HG03442 (cell line): ENCODE measurements around the gene NHSL2.

Experiments used
- ATAC-seq: cut with Tn5 transposase; IDR thresholded peaks from one replicate; pipeline ENCODE4 v1.9.1; 2021; ENCODE audit warnings: mild to moderate bottlenecking, moderate library complexity; ENCODE audit not compliant: unreplicated experiment

Gene NHSL2

DNA sequence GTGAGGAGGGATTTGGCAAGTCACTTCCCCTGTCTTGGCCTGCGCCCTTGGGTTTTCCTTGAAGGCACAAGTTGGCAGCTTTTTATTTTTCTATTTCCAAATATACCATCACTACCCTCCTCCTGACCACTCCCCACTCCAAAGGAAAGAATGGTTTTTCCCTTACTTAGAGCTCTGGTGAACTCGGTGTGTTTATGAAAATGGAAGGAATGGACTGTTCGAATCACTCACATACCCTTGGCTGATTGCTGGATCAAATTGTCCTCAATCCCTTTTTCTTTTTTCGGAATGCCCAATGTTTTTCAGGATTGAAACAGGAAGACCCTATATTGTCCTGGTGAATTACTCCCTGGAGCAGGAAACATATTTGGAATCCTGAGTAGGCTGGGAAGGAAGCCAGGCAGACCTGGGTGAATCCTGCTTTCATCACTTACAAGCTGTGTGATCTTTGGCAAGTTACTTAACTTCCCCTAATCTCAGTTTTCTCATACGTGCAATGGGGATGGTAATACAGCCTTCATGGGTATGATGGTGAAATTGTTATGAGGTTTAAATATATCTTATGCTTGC, 150.4 kb downstream of the NHSL2 start:
- no peak for ATAC-seq

DNA sequence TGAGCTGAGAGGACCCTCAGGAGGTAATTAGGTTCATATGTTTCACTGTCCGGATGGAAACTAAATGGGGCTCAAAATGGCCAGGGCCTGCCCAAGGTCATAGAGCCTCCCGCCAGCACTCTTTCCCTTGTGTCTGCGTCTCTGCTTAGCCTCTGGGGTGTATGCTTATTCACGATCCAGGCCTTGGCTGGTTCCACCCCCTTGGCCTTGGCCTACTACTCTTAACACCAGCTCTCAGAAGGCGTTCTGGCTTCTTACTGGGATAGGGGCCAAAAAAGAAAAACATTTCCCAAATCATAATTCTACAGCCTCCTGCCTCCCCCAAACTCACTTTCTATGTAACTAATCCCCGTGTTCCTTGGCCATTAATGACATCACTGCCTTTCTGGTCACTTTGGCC, 152.3 kb downstream of the NHSL2 start:
- ATAC-seq, result no peak

DNA sequence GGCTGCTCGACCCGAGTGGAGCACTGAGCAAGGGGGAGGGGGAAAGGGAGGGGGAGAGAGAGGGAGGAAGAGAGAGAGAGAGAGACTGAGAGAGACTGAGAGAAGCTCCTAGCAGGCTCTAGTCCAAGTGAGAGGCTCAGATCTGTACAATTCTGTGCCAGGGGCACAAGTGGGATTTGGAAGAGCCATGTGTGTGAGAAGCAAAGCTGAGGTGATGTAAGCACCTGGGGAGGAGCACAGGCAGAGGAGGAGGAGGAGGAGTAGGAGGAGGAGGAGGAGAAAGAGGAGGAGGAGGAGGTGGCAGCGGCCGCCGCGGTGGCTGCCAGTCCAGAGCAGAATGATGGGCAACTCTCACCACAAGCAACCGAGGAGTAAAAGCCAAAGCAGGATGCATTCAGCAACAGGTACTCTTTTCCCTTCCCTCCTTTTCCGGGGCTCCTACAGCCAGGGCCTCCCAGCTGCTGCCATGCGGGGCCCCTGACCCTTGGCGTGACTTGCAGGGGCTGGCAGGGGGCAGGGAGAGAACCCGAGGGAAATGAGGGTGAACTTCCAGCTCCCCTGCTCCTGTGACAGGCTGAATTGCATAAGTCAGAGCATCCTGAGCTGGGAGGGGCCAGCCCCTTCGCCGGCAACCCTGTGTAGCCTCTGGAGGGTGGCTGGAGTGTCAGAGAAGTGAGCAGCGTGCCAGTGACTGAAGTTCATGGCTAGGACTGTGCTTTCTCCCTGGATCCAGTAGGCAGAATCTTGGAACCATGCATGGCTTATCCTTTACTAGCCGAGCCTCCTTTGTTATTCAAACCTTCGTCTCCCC, 158.9 kb downstream of the NHSL2 start:
- ATAC-seq, result no peak

DNA sequence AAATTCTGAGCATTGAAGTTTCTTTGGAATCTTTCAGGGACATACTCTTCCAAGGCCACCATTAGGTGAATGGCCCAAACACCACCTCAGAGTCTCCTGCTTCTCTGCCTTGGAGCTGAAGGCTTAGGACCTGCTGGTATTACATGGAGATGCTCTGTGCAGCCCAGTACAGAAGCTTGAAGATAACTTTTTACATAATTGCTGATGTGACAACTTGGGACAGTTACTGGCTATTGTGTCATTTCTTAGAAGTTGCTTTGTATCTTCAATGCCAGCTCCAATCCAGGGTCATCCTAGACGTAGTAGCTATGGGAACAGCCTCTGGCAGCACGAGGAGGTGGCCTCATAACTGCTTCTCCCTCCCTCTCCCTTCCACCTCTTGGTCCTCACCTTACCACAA, 160.6 kb downstream of the NHSL2 start:
- ATAC-seq, result no peak

DNA sequence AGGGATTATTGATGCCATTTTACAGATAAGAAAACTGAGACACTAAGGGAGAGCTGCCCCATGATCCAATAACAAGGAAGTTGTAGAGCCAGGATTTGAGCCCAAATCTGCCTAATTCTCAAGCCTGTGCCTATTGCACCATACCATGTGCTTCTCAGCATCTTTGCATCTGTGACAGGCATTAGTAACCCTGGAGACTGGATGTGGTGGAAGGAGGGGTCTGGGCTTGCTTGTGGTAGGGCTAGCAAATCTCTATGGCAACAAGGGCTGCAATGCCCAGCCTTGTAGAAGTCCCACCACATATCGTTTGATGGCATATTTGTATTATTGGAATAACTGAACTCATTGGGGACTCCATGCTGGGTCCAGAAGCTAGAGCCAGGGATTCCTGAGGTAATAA, 163.0 kb downstream of the NHSL2 start:
- ATAC-seq, result no peak

DNA sequence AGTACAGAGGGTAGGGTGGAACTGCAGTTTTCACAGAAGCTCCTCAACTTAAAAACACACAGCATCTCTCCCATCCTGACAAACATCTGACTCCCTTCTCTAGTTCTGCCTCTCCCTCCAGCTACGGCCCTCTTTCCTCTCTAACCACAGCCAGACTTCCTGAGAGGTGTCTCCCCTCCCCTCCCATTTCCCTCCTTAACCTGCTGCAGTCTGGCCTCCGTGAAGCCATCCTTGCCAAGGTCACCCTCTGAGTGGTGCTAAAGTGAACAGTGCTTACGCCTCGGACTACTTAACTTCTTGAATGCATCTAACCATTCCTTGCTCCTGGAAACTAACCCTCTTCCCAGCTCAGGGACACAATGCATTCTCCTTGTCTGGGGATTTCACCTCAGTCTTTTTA, 167.8 kb downstream of the NHSL2 start:
- no peak for ATAC-seq

DNA sequence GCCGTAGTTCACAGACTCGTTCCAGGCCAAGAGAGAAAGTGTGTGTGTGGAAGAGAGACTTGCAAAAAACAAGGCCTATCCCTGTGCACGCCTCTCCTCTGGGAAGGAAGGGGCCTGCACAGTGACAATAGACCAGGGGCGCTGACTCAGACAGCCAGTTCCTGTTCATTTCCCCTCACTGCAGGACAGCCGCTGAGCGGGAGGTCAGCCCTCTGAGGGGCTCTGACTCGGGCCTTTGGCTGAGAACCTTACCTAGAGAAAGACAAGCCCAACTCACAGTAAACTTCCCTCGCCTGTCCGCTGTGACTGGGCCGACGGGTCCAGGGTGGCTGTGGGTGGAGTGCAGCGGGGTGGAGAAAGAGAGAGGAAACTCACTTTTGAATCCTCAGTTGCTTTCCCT, 169.0 kb downstream of the NHSL2 start:
- ATAC-seq, result no peak

DNA sequence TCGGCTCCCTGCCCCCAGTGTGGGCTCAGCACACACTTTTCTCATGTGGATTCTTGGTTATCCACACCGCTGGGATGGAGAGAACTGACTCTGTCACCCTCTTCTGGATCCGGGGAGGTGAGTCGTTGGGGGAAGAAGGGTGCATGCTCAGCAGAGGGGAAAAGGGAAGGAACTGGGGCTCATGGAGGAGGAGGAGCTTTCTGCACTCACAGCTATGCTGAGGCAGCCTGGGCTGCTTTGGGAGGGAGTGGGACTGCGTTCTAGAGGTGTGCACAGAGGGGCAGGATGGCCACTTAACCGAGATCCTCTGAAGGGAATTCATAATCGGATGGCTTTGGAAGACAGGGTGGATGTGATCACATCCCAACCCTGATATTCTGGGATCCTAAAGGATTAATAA, 169.5 kb downstream of the NHSL2 start:
- no peak for ATAC-seq

DNA sequence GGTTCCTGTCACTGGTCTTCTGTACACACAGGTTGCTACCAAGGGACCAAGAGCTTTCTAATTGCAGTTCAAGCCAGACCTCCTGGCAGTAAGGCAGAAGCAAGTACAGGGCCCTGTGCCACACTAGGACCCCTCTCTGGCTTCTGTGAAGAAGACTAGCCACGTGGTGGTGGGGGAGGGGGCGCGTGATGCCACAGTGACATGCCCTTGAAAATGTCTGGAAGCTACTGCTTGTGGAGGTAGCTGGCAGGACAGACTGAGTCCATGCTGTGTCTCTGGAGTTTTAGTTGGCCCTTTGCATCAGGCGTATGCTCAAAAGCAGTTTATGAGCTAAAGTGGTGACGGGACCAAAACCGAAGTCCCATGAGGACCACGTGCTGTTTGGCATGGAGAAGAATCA, 170.2 kb downstream of the NHSL2 start:
- no peak for ATAC-seq

DNA sequence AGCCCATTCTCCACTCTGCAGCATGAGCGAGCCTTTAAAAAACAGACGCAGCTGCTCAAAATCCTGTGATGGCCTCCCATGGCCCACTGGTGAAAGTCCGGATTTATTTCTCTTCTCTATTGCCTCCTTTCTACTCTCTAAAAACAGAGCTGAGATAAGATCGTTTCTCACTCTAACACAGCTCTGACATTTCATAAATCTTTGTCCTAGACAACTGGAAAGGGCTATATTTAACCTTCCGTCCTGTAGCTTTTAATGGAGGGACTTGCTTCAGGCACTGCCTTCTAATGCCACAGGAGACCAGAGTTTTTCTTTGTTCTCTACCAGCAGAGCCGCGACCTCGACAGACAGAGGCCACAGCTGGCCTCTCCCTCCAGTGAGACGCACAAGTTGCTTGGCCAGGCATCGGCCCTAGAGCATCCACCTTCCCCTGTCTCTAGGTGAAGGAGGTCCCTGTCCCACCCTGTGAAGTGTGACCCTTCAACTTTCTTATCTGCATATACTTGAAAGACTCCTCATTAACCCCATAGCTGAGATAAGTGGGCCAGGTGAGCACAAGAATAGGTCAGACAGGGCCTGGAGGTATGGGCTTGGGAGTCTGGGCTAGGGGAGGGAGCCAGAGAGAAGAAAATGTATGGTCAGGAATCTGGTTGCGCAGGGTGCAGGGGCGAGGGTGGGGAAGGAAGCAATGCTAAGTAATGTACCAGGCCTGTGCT, 171.1 kb downstream of the NHSL2 start:
- no peak for ATAC-seq

DNA sequence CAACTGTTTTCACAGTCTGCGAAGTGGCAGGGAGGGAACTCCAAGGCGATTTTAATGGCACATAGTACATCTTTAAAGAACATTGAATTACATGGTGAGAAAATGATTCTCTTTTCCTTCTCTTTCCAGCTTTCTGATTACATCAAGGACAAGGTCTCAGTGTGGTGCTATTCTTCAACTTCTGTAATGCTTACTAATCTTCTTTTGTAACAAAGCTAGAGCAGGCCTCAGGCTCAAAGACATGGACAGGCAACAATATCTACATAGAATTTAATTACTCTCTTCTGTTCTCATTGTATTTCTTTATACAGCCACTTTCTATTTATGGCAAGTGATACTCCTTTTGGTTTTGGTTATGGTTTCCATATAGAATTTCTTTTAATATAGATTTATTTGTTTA, 172.6 kb downstream of the NHSL2 start:
- no peak for ATAC-seq

DNA sequence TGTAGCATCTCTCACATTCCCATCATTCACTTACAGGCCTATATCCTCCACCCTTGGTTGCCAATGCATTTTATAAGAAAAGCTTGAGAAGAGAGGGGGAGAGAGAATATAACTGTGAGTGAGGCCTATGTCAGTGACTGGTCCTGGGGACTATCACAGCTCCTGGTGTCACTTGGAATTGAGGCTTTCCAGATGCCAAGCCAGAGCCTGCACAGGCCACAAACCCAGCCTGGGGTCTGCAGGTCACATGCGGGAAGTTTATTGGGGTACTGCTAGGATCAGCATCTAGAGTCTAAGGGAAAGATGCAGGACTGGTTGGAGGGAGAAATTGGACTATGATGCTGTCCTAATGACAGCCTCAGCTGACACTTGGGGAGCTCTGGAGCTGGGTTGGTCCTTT, 173.5 kb downstream of the NHSL2 start:
- ATAC-seq, result no peak

DNA sequence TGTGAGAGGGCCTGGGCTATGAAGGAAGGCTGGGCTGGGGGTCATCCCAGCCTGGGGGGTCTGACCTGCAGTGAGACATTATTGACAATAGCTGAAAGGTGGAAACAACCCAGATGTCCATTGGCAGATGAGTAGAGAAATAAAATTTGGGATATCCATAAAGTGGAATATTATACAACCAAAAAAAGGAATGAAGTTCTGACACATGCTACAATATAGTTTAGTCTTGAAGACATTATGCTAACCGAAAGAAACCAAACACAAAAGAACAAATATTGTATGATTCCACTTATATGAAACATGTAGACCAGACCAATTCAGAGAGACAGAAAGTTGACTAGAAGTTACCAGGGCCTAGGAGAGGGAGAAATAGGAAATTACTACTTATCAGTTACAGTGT, 176.3 kb downstream of the NHSL2 start:
- no peak for ATAC-seq

DNA sequence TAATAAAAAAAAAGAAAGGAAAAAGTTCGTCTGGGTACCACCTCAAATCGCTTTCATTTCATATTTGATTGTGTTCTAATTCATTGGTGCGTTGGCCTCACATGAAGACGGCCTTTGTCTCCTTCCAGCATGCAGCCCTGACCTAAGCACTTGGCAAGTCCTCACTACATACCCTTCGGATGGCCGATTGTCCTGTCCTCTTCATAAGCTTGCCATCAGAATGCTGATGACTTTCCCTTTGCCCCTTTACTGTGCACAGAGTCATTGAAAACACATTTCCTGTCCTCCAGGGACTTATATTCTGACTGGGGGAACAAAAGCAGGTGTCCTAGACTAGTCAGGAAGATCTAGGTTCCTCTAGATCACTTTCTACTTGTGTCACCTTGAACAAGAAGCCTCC, 178.1 kb downstream of the NHSL2 start:
- ATAC-seq, result no peak

DNA sequence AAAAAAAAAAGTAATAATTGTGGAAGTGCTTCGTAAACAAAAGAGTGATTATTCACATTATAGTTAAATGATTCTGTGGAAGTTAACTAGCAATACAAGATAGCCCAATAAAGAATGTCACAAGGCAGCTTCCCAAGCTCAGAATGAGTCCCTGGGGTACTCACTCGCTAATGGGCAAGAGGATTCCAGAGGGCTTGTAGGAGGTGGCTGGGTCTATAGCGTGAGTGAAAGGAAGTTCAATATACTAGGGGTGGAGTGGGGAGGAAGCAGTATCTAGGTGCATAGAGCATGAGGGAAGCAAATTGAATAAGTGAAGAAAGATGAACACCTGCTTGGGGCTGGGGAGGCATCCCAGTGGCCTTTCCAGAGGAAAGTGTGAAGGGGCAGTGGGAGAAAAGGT, 178.6 kb downstream of the NHSL2 start:
- no peak for ATAC-seq

DNA sequence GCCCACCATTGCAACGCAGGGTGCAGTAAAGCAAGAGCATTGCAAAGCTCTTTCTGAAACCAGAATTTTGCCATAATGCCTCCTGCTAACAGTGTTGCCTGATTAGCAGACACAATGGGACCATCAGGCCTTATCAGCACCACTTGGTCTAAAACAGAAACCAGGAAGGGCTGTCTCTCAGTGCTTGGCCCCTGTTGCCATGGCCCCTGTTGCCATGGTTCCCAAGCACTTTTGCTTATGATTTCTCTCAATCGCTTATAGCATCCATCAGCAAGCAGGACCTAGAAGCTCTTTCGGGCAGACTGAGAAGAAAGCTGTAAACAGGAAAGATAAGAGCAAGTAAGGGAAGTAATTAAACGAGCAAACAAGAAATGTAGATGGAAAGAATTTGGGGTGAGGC, 184.2 kb downstream of the NHSL2 start:
- peak; percentile 91 for ATAC-seq

DNA sequence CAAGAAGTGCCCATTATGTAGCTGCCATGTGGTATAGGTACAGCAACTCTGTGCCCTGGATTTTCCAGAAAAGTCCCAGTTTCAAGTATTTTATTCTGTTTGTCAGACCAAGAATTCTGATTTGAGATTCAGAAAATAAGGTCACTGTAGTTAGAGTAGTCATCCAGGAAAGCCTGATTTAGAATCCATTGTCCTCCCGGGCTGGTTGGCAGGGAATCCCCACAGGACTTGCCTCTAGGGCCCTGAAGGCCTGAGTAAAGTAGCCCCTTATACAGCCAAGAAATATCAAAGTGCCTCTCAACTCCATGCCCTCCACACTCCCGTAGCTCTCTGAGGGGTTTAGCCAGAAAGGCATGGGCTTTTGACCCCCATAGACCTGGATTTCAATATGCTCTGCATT, 184.7 kb downstream of the NHSL2 start:
- ATAC-seq, result no peak

DNA sequence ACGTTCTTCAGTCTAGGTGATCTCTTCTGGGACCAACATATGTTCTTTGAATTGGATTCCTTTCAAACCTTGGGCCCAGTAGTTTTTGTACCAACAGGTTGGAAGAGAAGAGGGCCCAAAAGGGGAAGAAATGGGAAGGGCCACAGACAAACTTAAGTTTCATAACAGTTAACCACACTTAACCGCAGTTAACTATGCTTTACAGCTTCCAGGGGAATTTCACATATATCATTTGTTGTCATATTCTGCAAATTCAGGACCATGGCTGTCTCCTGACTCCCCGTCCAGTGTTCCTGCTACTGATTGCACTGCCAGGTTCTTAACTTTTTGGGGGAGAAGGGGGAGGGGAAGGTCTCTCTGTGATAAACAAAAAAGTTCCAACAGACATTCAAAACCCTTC, 186.5 kb downstream of the NHSL2 start:
- ATAC-seq, result no peak

DNA sequence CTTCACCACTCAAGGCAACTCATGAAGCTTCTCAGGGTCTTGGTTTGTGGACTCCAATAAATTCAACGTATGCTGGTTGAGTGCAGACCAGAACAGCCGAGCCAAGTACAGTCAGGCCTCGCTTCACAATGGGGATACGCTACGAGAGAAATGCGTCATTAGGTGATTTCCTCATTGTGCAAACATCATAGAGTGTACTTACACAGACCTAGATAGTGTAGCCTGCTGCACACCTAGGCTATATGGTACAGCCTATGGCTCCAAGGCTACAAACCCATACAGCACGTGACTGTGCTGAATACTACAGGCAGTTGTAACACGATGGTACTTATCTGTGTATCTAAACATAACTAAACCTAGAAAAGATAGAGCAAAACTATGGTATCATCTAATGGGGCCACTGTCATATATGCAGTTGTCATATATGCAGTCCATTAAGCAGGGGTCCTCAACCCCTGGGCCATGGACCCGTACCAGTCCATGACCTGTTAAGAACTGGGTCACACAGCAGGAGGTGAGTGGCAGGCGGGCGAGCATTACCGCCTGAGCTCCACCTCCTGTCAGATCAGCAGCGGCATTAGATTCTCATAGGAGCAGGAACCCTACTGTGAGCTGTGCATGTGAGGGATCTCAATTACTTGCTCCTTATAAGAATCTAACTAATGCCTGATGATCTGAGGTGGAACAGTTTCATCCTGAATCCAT, 189.6 kb downstream of the NHSL2 start:
- no peak for ATAC-seq

DNA sequence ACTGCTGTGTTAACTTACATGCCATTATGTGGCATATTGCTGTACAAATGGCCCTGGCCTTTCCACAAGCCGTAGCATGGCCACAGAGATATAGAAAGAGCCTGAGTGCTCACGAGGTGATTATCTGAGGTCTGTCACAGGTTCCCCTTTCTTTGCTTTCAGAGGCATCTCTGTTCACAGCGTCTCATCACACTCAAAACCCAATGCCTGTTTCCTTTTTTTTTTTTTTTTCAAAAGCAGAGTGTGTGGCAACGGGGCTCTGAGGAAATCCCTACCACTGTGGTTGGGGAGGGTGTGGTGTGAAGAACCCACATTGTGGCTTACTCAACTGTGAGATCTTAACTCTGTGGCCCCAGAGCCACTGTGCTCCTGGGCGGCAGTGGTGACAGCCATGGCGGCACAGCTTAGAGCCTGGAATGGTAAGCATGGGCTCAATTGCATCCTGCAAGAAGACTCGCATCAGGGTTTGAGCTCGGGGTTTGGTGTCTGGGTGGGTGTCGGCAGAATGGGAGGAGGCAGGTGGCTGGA, 190.2 kb downstream of the NHSL2 start:
- peak; percentile 80 for ATAC-seq

DNA sequence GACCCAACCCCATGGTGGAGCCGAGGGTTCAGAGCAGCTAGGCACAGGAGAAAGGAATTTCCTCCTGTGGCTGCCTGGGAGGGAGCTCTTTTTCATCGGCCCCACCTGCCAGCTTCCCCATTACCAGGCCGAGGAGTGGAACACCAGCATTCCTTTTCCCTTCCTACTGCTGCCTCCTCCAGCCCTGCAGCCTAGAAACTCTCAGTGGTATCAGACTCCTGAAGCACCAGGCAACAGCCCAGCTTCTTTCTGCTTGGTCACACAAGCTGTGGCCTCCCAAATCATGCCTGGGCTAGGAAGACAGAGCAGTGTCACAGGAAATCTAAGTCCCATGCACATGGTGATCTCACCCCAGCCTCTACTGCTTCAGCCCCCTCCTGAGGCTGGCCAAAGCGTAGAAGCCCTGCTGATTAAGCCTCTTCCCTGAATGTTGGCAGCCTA, 191.0 kb downstream of the NHSL2 start:
- ATAC-seq, result no peak
